ENCODE measurements around the gene ZNRF3.

ZNRF3 gene

DNA sequence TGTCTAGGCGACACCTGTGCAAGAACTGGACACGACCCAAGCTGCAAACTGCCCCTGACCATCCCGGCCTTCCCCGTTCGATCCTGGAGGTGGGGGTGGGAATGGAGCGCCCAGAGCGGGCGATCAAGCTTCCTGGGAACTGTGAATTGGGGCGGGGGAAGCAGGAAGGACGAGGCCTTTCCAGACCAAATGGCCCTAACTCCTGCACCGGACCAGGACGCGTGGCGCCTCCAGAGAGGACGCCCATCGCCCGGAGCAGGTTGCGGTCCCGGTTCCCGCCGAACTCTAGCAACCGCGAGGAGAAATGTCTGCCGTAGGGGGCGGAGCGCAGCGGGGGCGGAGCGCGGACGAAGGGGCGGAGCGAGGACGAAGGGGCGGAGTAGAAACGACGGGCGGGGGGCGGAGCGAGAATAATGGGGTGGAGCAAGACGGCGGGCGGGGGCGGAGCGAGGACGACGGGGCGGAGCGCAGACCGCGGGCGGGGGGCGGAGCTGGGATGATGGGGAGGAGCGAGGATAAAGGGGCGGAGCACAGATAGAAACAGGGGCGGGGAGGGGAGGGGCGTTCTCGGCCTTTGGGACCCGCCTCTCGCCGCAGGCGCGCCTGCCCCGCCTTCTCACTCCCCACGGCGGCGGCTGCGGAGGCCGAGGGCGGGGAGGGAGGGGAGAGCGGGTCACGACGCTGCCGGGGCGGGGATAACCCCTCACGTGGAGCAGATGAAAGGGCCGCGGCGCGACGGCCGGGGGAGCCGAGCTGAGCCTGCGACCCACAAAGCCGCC is at the start of gene ZNRF3:
ZNRF3 (plus strand) TSS at position 695 of the 779 bp plus-strand sequence. CDS start 195 bp downstream, outside the sequence.
- no peak for TF ChIP-seq CTCF (IDR thresholded peaks at IDR 0.05)

GRCh38 chr22:28835630-28836189 is 47.7 kb upstream of the ZNRF3 start:
- TF ChIP-seq CTCF (IDR thresholded peaks at IDR 0.05): no peak

DNA sequence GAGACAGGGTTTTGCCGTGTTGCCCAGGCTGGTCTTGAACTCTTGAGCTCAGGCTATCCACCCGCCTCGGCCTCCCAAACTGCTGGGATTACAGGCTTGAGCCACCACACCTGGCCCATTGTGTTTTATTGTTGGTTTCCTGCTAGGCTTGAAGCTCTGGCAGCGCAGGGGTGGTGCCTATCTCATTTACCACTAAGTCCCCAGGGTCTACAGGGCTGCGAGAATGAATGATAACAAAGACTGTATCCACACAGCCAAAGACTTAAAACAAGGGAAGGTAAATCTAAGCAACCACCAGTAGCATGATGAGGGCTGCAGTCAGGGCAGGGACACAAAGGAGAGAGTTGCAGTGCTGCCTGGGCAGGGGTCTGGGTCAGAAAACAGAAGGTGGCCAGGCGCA is 45.7 kb upstream of the ZNRF3 start:
- TF ChIP-seq CTCF (IDR thresholded peaks at IDR 0.05): no peak

DNA sequence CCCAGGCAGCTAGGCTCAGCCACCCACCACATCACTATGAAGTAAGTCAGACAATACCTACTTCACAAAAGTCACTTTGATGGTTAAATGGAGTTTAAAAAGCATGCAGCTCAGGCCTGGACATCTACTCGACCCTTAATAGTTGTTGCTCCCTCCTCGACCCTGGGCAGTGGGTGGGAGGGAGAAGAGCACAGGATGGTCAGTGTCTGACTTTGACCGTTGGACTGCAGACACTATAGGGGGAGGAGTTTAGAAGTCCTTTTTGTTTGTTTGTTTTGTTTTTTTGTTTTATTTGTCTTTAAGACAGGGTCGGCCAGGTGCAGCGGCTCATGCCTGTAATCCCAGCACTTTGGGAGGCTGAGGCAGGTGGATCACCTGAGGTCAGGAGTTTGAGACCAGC is 44.4 kb upstream of the ZNRF3 start:
- TF ChIP-seq CTCF (IDR thresholded peaks at IDR 0.05): no peak

DNA sequence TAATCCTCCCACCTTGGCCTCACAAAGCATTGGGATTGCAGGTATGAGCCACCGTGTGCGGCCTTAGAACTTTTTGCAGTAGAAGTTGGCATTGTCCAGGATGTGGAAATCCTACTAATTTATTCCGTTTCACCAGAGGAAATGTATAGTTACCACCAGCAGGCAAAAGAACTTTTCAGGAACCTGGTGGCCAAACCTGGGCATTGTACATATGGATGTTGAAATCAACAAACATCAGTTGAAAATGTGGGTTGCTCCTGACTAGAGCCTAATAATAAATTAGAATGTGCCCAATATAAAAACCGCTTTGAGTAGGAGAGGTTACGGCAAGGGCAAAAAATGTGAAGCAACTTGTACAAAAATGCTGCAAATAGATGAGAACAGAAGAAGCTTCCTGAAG is 42.3 kb upstream of the ZNRF3 start:
- no peak for TF ChIP-seq CTCF (IDR thresholded peaks at IDR 0.05)

DNA sequence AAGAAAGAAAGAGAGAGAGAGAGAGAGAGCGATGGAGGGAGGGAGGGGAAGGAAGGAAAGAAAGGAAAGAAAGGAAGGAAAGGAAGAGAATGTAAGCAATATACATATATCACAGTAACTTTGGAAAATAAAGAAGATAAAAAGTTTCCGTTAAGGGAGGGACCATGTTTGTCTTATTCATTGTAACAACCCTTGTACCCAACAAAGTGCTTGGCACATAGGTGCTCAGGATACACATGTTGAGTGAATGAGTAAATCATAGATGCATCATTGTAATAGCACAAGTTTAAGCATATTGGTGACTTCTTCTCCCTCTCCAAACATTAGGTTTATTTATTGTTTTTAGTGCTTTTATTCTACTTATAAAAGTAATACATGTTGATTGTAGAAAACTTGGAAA is 39.7 kb upstream of the ZNRF3 start:
- no peak for TF ChIP-seq CTCF (IDR thresholded peaks at IDR 0.05)

DNA sequence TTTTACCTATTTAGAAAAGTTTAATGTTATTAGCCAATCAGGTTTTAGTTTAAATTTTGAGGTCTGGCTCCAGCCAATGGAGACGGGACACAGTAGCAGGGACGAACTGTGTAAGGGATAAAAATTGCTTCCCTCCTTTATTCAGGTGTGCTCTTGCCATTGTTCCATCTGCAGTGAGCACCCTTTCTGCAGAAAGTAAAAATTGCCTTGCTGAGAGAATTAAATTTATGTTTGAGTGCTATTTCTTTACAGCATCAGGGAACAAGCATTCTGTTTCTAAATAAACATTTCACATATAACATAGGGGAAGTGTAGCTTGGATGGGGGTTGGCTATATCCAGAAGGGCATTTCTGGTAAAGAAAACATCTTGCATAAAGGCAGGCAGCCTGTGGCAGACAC is 36.4 kb upstream of the ZNRF3 start:
- TF ChIP-seq CTCF (IDR thresholded peaks at IDR 0.05): no peak
